LNCaP clone FGC (cell line): ENCODE results near the gene GMPS.
A peak's percentile ranks its signal among the peaks of the same experiment; 100 is the strongest.

ENCODE experiments used
- DNase-seq: peaks from one replicate; pipeline ENCODE4 v3.0.0-alpha.2; 2011; ENCODE audit warnings: low read depth
- H3K4me3 ChIP-seq: 2 replicates; pipeline ENCODE4 v1.5.1; 2011; ENCODE audit warnings: mild to moderate bottlenecking, low read depth, low read length, control low read depth
- TF ChIP-seq, protein P1 (sequence below): IDR thresholded peaks from 2 replicates; pipeline ENCODE4 v1.5.1; 2012; ENCODE audit warnings: mild to moderate bottlenecking; ENCODE audit not compliant: control insufficient read depth, insufficient read depth; ENCODE audit errors: extremely low read depth

The GMPS gene

DNA sequence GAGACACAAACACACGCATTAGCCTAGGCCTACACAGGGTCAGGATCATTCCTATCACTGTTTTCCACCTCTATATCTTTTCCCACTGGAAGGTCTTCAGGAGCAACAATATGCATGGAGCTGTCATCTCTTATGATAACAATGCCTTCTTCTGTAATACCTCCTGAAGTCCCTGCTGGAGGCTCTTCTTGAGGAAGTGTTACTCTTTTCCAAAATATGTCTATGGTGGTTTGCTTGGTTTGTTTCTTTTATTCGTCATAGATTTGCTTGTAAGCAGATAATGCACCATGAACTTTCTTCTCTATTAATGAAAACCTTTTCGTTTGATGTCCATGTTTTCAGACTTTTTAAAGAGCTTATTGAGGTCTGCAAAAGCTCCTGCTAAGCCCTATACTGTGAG, 109.3 kb downstream of the GMPS start:
- H3K4me3 ChIP-seq: no peak overlapping the region
- DNase-seq: no peak
- TF ChIP-seq, protein P1, sequence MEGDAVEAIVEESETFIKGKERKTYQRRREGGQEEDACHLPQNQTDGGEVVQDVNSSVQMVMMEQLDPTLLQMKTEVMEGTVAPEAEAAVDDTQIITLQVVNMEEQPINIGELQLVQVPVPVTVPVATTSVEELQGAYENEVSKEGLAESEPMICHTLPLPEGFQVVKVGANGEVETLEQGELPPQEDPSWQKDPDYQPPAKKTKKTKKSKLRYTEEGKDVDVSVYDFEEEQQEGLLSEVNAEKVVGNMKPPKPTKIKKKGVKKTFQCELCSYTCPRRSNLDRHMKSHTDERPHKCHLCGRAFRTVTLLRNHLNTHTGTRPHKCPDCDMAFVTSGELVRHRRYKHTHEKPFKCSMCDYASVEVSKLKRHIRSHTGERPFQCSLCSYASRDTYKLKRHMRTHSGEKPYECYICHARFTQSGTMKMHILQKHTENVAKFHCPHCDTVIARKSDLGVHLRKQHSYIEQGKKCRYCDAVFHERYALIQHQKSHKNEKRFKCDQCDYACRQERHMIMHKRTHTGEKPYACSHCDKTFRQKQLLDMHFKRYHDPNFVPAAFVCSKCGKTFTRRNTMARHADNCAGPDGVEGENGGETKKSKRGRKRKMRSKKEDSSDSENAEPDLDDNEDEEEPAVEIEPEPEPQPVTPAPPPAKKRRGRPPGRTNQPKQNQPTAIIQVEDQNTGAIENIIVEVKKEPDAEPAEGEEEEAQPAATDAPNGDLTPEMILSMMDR: no peak

GRCh38 chr3:155981669-155982068, 111.2 kb downstream of the GMPS start:
- no peak overlapping the region for H3K4me3 ChIP-seq
- no peak for DNase-seq
- TF ChIP-seq, protein P1: no peak

GRCh38 chr3:155983834-155984474, 113.5 kb downstream of the GMPS start:
- DNase-seq: no peak
- H3K4me3 ChIP-seq: no peak overlapping the region
- TF ChIP-seq, protein P1: 0 out of 2 replicates have a peak, but pooled peaks have one; percentile 3

- DNase-seq: no peak
- no peak overlapping the region for H3K4me3 ChIP-seq
- TF ChIP-seq, protein P1: no peak
Observed at GRCh38 chr3:155984791-155985417, 114.5 kb downstream of the GMPS start.

GRCh38 chr3:155989536-155989935, 119.1 kb downstream of the GMPS start:
- no peak for DNase-seq
- TF ChIP-seq, protein P1: no peak
- H3K4me3 ChIP-seq: no peak overlapping the region

- no peak overlapping the region for H3K4me3 ChIP-seq
- no peak for DNase-seq
- TF ChIP-seq, protein P1: no peak
Observed at GRCh38 chr3:155991212-155991611, 120.8 kb downstream of the GMPS start.
